Adrenal gland (tissue), 12 donors: ENCODE data around the gene CALHM1. TPM values are rescaled to one million over a fixed set of nuclear protein-coding genes. Genes with fewer than 3 reads are reported as not detected.
A peak's percentile ranks its signal among the peaks of the same experiment; 100 is the strongest.
"Not testable (repeated sequence)": the region's sequence is repeated elsewhere in the genome, so short reads cannot be mapped to it uniquely, and the experiment has no call there.

Source experiments
- DNase-seq, 7 donors: peaks; one replicate each; pipeline ENCODE4 v3.0.0-alpha.2; 2019 to 2020
- H3K27ac ChIP-seq, 5 donors: fragments of 200-600 bp; sonication (generic) in 4 of 5; 1 replicate in 3 of 5; 2 replicates in 2 of 5; pipeline versions ENCODE4 v1.5.1 to v1.8.0; 2016 to 2020; ENCODE audit warnings: mild to moderate bottlenecking in 1 of 5
- H3K27me3 ChIP-seq: fragments of 200-600 bp; 2 replicates; pipeline ENCODE4 v1.8.0; 2021
- H3K36me3 ChIP-seq, 2 donors: fragments of 200-600 bp; replicated peaks in 1 of 2; 1 replicate in 1 of 2; 2 replicates in 1 of 2; pipeline versions ENCODE4 v1.5.1 to v1.8.0; 2018 to 2022
- H3K4me1 ChIP-seq, 2 donors: fragments of 200-600 bp; replicated peaks in 1 of 2; 1 replicate in 1 of 2; 2 replicates in 1 of 2; pipeline versions ENCODE4 v1.5.1 to v1.8.0; 2018 to 2021
- H3K4me3 ChIP-seq, 4 donors: fragments of 200-600 bp; sonication (generic) in 3 of 4; one replicate each; pipeline ENCODE4 v1.5.1; 2016 to 2018
- H3K9me3 ChIP-seq, 3 donors: fragments of 200-600 bp; sonication (generic) in 1 of 3; replicated peaks in 1 of 3; 1 replicate in 2 of 3; 2 replicates in 1 of 3; pipeline versions ENCODE4 v1.5.1 to v1.8.0; 2016 to 2021
- CTCF ChIP-seq, 6 experiments: fragments of 450-650 bp in 4 of 6; fragments of 200-600 bp in 2 of 6; sonication (generic) in 1 of 6; IDR thresholded peaks; 1 replicate in 5 of 6; 2 replicates in 1 of 6; pipeline versions ENCODE4 v1.5.1 to v1.8.0; 2016 to 2021; ENCODE audit warnings: antibody characterized with exemption in 6 of 6, mild to moderate bottlenecking in 2 of 6, moderate library complexity in 1 of 6
- POLR2A ChIP-seq, 2 donors: fragments of 450-650 bp; IDR thresholded peaks; one replicate each; pipeline ENCODE4 v1.6.1; 2017; ENCODE audit warnings: antibody characterized with exemption in 2 of 2, mild to moderate bottlenecking in 2 of 2, moderate library complexity in 1 of 2
- WGBS, 4 donors: extraction: QIAGEN DNeasy Blood & Tissue Kit in 2 of 4; methylation state at CpG; one replicate each; pipeline versions ENCODE4 v1.1.5 to v1.1.7; 2013 to 2017; 5-methylcytosine and 5-hydroxymethylcytosine counted together
- intact Hi-C, 2 donors: fragments of 100-400 bp; cut with DNase I; formaldehyde crosslinking; loops; one replicate each; pipeline versions ENCODE4 v1.14.1 to v1.15.0; 2022 to 2023
- polyA plus RNA-seq, 3 donors: library from polyadenylated mRNA; stranded (reverse); fragments of 200-250 nt in 2 of 3; fragments of 350-450 nt in 1 of 3; fragmentation: Illumina TruSeq in 1 of 3; extraction: RNeasy Lipid Tissue Mini Kit (QIAGEN cat#74804) in 1 of 3; gene quantifications; one replicate each; pipeline ENCODE4 v1.2.3, GENCODE V29; 2013 to 2014
- total RNA-seq, 9 donors: library from RNA; depleted of rRNA in 4 of 9; stranded (reverse); fragments of >200 nt in 4 of 9; fragments of 120-200 nt in 1 of 9; fragmentation: NEBNext Ultra II Directional in 1 of 9; extraction: Animal tissue kit (Norgen Biotek cat#: 25700) in 1 of 9; gene quantifications; one replicate each; pipeline versions ENCODE4 v1.1.0 to v1.2.4, GENCODE V29; 2013 to 2023
- donor health status: healthy with polysubstance abuse.
- donor health status: Bipolar disorder and iron deficiency.
- donor health status: DM: yes; HTN: yes; CAD: no.
- donor health status: DM: no; HTN: no; CAD: no.
- donor health status: DM: no; HTN: no; CAD: no.
- donor health status: DM: yes; HTN: yes; CAD: no.

The CALHM1 gene
- total and polyA plus RNA-seq, 12 donors, result not detected

DNA sequence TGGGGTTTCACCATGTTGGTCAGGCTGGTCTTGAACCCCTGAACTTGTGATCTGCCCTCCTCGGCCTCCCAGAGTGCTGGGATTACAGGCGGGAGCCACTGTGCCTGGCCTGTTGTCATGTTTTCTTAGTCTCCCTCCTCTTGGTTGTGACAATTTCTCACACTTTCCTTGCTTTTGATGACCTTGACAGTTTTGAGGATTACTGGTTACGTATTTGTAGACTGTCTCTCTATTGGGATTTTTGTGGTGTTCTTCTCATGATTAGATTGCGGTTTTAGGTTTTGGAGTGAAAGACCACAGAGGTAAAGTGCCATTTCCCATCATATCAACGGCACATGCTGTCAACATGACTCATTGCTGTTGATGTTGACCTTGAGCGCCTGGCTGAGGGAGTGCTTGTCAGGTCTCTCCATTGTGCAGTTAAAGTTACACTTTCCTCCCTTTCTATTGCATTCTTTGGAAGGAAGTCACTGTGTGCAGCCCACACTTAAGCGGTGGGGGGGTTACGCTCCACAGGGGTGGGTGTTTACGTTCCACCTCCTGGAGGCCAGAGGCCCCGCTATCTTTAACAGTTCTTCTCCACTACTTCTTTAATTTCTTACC is 45.6 kb upstream of the CALHM1 start:
- DNase-seq, result peak in 6 of 7 donors; percentile 52 to 75 (median 67)
- Histone ChIP-seq H3K27ac (peak overlapping the region in 2 of 5 donors; percentile 12 to 25), H3K36me3 (no peaks in the 10 kb centered on the region), H3K27me3 (no peaks in the 10 kb centered on the region), H3K9me3 (no peaks in the 10 kb centered on the region), H3K4me1 (peaks cover 6 to 12% of the 10 kb centered on the region in 2 donors), H3K4me3 (no peak overlapping the region)
- intact Hi-C loops, result no loop called here
- TF ChIP-seq CTCF (IDR thresholded peaks at IDR 0.05), result no peak
- WGBS, 4 donors, result 19 to 37% (median 24%) methylated on average over 10 of the region's 10 CpGs

GRCh38 chr10:103503777-103504176 is 45.1 kb upstream of the CALHM1 start:
- peak in 1 of 7 donors; percentile 5 for DNase-seq
- intact Hi-C loops, H3K36me3 ChIP-seq, H3K27me3 ChIP-seq, H3K4me3 ChIP-seq, H3K9me3 ChIP-seq, H3K27ac ChIP-seq: not testable (repeated sequence)
- H3K4me1 ChIP-seq, result peaks cover 6 to 12% of the 10 kb centered on the region in 2 donors
- WGBS, 4 donors, result 87 to 95% (median 93%) methylated on average over 6 of the region's 6 CpGs

GRCh38 chr10:103502849-103503660 is 44.4 kb upstream of the CALHM1 start:
- H3K36me3 ChIP-seq, result no peaks in the 10 kb centered on the region
- no peaks in the 10 kb centered on the region for H3K9me3 ChIP-seq
- intact Hi-C loops, result no loop called here
- peak in 2 of 7 donors; percentile 3 to 70 for DNase-seq
- 69 to 82% (median 79%) methylated on average over 11 to 13 of the region's 13 CpGs for WGBS, 4 donors
- no peak overlapping the region for H3K4me3 ChIP-seq
- peak overlapping the region in 1 of 5 donors; percentile 3 for H3K27ac ChIP-seq
- H3K4me1 ChIP-seq, result peaks cover 6 to 12% of the 10 kb centered on the region in 2 donors
- no peaks in the 10 kb centered on the region for H3K27me3 ChIP-seq
- TF ChIP-seq CTCF (IDR thresholded peaks at IDR 0.05) (no peak), POLR2A (IDR thresholded peaks at IDR 0.05) (no peak)

GRCh38 chr10:103501186-103501585 is 42.5 kb upstream of the CALHM1 start:
- 83 to 96% (median 86%) methylated on average over 3 of the region's 3 CpGs for WGBS, 4 donors
- DNase-seq, result peak in 1 of 7 donors; percentile 7
- H3K9me3 ChIP-seq, result no peaks in the 10 kb centered on the region
- TF ChIP-seq CTCF (IDR thresholded peaks at IDR 0.05) (no peak), POLR2A (IDR thresholded peaks at IDR 0.05) (no peak)
- no peak overlapping the region for H3K27ac ChIP-seq
- no peaks in the 10 kb centered on the region for H3K27me3 ChIP-seq
- no peak overlapping the region for H3K4me3 ChIP-seq
- no peaks in the 10 kb centered on the region for H3K36me3 ChIP-seq
- H3K4me1 ChIP-seq, result peaks cover 6 to 12% of the 10 kb centered on the region in 2 donors
- intact Hi-C loops, result no loop called here
